ENCODE data around the gene CLTCL1.
"Not testable (repeated sequence)": the region's sequence is repeated elsewhere in the genome, so short reads cannot be mapped to it uniquely, and the experiment has no call there.

Gene CLTCL1

DNA sequence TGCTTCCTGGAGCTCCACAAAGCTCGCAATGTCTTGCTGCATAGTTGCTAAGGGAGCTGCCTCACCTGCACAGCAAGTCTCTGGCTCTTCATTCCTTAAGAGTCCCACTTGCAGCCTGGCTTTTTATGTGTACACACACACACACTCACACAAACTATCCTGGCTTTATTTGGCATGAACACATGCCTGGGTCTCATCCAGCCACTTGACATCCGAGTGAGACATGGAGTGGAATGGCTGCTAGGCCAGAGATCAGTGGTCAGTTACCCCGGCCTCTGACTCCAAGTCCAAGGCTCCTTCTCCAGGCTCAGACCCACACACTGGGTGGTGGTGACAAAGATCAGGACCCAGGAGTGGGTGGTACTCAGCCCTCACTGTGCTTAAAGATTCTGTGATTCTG, 37.9 kb upstream of the CLTCL1 start:
- DNase-seq (ENCODE audit: low read depth): no peak
- no peak overlapping the region for H3K4me3 ChIP-seq (ENCODE audit: low read depth, low read length)
- TF ChIP-seq, protein P1, sequence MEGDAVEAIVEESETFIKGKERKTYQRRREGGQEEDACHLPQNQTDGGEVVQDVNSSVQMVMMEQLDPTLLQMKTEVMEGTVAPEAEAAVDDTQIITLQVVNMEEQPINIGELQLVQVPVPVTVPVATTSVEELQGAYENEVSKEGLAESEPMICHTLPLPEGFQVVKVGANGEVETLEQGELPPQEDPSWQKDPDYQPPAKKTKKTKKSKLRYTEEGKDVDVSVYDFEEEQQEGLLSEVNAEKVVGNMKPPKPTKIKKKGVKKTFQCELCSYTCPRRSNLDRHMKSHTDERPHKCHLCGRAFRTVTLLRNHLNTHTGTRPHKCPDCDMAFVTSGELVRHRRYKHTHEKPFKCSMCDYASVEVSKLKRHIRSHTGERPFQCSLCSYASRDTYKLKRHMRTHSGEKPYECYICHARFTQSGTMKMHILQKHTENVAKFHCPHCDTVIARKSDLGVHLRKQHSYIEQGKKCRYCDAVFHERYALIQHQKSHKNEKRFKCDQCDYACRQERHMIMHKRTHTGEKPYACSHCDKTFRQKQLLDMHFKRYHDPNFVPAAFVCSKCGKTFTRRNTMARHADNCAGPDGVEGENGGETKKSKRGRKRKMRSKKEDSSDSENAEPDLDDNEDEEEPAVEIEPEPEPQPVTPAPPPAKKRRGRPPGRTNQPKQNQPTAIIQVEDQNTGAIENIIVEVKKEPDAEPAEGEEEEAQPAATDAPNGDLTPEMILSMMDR (IDR thresholded peaks at IDR 0.05; ENCODE audit: control insufficient read depth, extremely low read depth, insufficient read depth): no peak

DNA sequence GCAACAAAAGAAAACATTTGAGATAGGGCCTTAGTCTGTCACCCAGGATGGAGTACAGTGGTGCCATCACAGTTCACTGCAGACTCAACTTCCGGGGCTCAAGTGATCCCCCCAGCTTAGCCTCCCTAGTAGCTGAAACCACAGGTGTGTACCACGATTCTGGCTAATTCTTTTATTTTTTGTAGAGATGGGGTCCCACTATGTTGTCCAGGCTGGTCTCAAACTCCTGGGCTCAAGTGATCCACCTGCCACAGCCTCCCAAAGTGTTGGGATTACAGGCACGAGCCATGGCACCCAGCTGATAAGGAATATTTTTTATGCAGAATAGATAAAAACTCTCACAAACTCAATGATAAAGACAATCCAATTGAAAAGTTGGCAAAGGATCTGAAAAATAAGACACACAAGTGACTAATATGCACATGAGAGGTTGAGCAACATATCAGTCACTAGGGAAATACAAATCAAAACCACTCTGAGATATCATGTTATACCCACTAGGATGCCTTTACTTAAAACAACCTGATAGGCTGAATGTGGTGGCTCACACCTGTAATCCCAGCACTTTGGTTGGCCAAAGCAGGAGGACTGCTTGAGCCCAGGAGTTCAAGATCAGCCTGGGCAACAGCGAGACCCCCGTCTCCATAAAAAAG, 33.9 kb upstream of the CLTCL1 start:
- no peak for DNase-seq (ENCODE audit: low read depth)
- no peak overlapping the region for H3K4me3 ChIP-seq (ENCODE audit: low read depth, low read length)
- TF ChIP-seq, protein P1 (IDR thresholded peaks at IDR 0.05; ENCODE audit: control insufficient read depth, extremely low read depth, insufficient read depth): no peak

DNA sequence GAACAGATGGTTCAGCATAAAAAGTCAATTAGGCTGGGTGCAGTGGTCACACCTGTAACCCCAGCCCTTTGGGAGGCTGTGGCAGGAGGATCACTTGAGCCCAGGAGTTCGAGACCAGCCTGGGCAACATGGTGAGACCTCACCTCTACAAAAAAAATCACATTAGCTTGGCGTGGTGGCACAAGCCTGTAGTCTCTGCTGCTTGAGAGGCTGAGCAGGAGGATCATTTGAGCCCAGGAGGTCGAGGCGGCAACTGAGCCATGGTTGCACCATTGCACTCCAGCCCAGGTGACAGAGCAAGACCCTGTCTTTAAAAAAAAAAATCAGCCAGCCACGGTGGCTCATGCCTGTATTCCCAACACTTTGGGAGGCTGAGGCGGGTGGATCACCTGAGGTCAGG, 31.9 kb upstream of the CLTCL1 start:
- H3K4me3 ChIP-seq (ENCODE audit: low read depth, low read length); DNase-seq (ENCODE audit: low read depth): not testable (repeated sequence)

DNA sequence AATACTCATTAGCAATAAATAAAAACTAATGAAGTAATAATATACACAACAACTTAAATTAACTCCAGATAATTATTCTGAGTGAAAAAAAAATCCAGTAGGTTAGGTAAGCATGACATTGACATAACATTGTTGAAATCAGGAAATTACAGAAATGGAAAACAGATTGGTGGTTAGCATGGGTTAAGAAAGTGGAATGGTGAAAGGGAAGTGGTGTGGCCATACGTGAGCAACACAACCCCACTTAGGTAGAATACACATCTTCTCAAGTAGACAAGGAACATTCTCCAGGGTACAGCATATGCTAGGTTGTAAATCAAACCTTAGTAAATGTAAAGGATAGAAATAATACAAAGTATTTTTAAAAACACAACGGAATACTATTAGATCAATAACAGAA, 30.2 kb upstream of the CLTCL1 start:
- no peak overlapping the region for H3K4me3 ChIP-seq (ENCODE audit: low read depth, low read length)
- TF ChIP-seq, protein P1 (IDR thresholded peaks at IDR 0.05; ENCODE audit: control insufficient read depth, extremely low read depth, insufficient read depth): no peak
- no peak for DNase-seq (ENCODE audit: low read depth)

DNA sequence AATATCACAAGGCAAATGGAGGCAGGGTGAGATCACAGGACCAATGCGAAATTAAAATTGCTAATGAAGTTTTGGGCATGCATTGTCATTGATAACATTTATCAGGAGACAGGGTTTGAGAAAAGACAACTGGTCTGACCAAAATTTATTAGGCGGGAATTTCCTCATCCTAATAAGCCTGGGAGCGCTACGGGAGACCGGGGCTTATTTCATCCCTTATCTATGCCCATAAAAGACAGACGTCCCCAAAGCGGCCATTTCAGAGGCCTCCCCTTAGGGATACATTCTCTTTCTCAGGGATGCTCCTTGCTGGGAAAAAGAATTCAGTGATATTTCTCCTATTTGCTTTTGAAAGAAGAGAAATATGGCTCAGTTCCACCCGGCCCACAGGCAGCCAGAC, 28.6 kb upstream of the CLTCL1 start:
- not testable (repeated sequence) for H3K4me3 ChIP-seq (ENCODE audit: low read depth, low read length); DNase-seq (ENCODE audit: low read depth)

DNA sequence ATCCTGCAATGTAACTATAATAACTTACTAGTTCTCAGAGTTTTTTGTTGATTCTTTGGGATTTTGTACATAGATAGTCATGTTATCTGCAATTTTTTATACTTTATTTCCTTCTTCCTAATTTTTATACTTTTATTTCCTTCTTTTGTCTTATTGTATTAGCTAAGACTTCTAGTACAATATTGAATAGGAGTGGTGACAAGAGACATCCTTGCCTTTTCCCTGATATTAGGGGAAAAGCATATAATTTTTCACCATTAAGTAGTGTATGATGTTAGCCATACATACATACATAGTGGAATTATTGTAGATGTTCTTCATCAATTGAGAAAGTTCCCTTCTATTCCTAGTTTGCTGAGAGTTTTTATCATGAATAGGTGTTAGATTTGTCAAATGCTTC, 27.8 kb upstream of the CLTCL1 start:
- TF ChIP-seq, protein P1 (IDR thresholded peaks at IDR 0.05; ENCODE audit: control insufficient read depth, extremely low read depth, insufficient read depth): no peak
- DNase-seq (ENCODE audit: low read depth): no peak
- H3K4me3 ChIP-seq (ENCODE audit: low read depth, low read length): no peak overlapping the region

DNA sequence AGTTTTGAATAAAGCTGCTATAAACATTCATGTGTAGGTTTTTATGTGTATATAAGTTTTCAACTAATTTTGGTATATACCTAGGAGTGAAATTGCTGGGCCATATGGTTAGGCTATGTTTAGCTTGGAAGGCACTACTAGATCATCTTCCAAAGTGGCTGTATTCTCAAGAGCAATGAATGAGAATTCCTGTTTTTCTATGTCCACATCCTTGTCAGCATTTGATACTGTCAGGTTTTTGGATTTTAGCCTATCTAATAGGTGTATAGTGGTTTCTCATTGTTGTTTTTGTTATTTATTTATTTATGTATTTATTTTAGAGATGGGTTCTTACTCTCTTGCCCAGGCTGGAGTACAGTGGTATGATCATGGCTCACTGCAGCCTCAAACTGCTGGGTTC, 26.3 kb upstream of the CLTCL1 start:
- TF ChIP-seq, protein P1 (IDR thresholded peaks at IDR 0.05; ENCODE audit: control insufficient read depth, extremely low read depth, insufficient read depth): no peak
- DNase-seq (ENCODE audit: low read depth): no peak
- H3K4me3 ChIP-seq (ENCODE audit: low read depth, low read length): no peak overlapping the region

DNA sequence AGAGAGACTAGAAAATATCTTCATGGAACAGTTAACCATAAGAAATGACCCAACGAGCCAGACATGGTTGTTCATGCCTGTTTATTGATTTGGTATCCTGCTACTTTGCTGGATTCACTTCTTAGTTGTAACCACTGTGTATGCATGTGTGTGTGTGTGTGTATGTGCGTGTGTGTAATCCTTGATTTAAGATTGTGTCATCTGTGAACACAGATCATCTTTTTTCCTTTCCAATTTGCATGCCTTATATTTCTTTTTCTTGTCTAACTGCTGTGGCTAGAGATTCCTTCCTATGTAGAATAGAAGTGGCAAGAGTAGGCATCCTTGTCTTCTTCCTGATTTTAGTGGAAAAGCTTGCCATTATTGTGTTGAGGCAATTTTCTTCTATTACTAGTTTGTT, 16.4 kb upstream of the CLTCL1 start:
- H3K4me3 ChIP-seq (ENCODE audit: low read depth, low read length): no peak overlapping the region
- no peak for DNase-seq (ENCODE audit: low read depth)

DNA sequence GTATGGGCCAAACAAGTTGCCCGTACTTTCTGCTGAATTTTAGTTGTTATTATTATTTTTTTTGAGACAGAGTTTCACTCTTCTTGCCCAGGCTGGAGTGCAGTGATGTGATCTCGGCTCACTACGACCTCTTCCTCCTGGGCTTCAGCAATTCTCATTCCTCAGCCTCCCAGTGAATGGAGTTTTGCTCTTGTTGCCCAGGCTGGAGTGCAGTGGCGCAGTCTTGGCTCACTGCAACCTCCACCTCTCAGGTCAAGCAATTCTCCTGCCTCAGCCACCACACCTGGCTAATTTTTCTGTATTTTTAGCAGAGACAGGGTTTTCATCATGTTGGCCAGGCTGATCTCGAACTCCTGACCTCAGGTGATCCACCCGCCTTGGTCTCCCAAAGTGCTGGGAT, 15.0 kb upstream of the CLTCL1 start:
- not testable (repeated sequence) for H3K4me3 ChIP-seq (ENCODE audit: low read depth, low read length); DNase-seq (ENCODE audit: low read depth)

More for the DNA sequence above, 16.4 kb upstream of the CLTCL1 start:
- TF ChIP-seq, protein P1 (IDR thresholded peaks at IDR 0.05; ENCODE audit: control insufficient read depth, extremely low read depth, insufficient read depth): no peak

Data from LNCaP clone FGC (cell line).